Measurements from ENCODE around the gene ZSWIM1.
"Not testable (repeated sequence)": the region's sequence is repeated elsewhere in the genome, so short reads cannot be mapped to it uniquely, and the experiment has no call there.

DNA sequence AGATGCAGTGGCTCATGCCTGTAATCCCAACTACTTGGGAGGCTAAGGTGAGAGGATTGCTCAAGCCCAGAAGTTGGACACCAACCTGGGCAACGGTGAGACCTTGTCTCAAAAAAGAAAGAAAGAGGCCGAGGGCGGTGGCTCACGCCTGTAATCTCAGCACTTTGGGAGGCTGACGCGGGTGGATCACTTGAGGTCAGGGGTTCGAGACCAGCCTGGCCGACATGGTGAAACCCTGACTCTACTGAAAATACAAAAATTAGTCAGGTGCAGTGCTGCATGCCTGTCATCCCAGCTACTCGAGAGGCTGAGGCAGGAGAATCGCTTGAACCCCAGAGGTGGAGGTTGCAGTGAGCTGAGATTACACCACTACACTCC lies 6.9 kb upstream of the ZSWIM1 start:
- not testable (repeated sequence) for TF ChIP-seq EZH2phosphoT487, EZH2 (IDR thresholded peaks at IDR 0.05)
- TF ChIP-seq, protein P1, sequence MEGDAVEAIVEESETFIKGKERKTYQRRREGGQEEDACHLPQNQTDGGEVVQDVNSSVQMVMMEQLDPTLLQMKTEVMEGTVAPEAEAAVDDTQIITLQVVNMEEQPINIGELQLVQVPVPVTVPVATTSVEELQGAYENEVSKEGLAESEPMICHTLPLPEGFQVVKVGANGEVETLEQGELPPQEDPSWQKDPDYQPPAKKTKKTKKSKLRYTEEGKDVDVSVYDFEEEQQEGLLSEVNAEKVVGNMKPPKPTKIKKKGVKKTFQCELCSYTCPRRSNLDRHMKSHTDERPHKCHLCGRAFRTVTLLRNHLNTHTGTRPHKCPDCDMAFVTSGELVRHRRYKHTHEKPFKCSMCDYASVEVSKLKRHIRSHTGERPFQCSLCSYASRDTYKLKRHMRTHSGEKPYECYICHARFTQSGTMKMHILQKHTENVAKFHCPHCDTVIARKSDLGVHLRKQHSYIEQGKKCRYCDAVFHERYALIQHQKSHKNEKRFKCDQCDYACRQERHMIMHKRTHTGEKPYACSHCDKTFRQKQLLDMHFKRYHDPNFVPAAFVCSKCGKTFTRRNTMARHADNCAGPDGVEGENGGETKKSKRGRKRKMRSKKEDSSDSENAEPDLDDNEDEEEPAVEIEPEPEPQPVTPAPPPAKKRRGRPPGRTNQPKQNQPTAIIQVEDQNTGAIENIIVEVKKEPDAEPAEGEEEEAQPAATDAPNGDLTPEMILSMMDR (IDR thresholded peaks at IDR 0.05), result not testable (repeated sequence)
